CD4-positive, alpha-beta T cell treated with Interleukin-15 for 4 hours (primary cell): ENCODE measurements around the gene ADAM17.

ENCODE experiments used
- DNase-seq: peaks from one replicate; pipeline ENCODE4 v3.0.0-alpha.2; 2020; ENCODE audit warnings: low spot score

The ADAM17 gene

DNA sequence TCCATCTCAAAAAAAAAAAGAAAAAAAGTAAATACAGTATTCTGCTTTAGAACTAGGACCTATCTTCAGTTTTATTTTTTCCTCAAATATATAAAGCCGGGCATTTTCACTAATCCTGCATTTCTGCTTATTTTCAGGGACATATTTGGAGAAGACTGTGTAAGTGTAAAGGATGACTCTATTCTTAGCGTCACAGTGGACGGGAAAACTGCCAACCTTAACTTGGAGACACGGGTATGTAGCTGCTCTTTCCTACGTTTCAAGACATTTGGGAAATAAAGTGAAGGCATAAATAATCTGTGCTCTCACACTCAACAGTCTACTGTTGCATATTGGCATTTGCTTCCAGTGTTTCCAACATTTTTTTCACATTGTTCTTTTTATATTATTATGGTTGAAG is 84.4 kb downstream of the ADAM17 start:
- no peak for DNase-seq

DNA sequence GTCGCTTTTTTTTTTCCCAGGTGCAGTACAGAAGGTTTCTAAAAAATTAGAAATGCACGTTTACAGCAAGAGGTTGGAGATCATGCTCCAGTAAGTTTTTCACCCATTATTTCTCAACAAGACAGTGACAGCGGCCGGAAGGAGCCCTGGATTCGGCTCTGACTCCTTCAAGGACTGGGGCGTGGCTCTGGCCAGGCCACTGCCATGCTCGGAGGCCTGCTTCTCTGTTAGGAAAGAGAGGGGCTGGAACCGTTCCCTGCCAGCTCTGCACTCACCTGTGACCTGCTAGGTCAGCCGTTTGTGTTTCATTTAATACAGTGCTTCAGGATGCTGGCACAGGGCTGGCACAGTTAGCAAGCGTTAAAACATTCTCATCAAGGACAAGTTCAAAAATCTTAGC is 87.9 kb downstream of the ADAM17 start:
- no peak for DNase-seq

DNA sequence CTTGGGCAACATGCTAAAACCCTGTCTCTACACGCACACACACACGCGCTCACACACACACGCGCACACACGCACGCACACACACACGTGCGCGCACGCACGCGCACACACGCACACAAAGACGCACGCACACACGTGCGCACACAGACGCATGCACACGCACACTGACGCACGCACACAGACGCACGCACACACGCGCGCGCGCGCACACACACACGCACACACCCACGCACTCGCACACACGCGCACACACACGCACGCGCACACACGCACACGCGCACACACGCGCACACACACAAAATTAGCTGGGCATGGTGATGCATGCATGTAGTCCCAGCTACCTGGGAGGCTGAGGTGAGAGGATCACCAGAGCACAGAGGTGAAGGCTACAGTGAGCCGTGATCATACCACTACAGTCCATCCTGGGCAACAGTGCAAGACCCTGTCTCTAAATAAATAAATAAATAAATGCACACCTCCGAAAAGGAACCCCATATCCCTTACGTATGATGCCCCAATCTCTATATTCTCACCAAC is 89.4 kb downstream of the ADAM17 start:
- DNase-seq, result no peak

DNA sequence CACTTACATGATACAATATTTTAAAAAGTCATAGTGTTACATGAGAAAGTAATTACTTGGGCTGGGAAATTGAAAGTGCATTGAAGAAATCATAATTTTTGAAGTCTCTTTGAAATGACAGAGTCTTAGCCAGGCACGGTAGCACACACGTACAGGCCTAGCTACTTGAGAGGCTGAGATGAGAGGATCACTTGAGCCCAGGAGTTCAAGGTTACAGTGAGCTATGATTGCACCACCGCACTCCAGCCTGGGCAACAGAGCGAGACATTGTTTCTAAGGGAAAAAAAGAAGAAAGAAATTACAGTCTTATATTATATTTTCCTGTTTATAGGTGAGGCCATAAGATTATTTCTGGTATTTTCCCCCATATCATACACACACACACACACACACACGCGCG is 90.5 kb downstream of the ADAM17 start:
- DNase-seq, result no peak

DNA sequence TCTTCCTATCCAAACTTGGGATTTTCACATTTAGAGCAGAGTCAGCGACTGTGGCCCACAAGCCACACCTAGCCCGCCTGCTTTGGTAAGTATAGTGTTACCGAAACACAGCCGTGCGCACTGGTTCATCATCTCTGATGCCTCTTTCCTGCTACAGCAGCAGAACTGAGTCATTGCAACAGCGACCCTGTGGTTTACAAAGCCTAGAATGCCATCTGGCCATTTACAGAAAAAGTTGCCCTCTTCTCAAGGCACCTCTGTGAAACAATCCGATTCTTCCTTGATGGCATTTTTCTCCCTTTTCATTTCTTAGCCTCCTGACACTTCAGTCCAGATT is 92.0 kb downstream of the ADAM17 start:
- DNase-seq, result no peak

DNA sequence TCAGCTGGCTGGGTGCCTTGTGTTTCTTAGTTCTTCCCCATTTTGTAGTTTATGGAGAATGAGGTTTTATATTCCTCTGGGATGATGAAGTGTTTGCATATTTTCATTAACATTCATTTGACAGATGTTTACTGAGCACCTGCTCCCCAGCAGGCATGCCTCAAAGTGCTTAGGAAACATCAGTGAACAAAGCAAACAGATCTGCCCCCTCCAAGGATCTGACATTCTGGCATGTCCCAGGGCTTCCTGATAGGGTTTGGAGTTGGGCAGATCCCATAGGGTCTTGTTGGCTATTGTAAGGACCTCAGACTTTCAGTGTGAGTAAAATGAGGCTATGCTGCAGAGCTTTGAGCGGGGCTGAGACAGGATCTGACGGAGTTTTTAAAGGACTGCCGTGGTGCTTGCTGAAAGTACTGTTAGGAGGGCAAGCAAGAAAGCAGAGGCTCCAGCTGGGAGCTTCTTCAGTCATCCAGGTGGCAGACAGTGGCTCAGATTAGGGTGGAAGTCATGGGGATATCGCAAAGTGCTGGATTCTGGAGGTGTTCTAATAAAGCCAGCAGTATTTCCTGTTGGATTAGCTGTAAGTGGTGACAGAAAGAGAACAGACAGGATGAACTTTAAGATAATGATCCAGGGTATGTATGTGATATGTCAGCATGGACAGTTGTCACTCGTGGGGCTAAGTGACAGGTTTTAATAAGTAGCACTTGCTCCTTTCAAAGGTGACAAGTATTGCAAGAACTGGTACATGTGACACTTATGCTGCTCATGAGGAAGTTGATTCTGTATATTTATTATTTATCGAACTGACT is 92.5 kb downstream of the ADAM17 start:
- no peak for DNase-seq

DNA sequence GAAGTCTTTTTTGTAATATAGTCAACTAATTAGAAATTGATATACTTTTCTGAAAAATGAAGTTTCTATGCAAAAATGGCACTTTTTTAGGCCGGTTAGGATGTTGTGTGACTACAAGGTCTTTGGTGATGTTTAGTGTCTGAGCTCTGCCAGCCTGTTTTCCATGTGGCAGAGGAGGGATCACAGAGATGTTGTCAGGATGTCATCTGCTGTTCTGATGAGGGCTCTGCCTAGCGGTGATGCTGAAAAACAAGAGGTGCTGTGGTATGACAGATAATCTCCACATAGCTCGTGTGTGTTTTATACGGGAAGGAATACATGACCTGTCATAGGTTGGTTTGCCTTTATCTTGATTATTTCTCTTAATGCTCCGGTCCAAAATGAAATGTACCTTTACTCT is 93.3 kb downstream of the ADAM17 start:
- DNase-seq, result no peak

DNA sequence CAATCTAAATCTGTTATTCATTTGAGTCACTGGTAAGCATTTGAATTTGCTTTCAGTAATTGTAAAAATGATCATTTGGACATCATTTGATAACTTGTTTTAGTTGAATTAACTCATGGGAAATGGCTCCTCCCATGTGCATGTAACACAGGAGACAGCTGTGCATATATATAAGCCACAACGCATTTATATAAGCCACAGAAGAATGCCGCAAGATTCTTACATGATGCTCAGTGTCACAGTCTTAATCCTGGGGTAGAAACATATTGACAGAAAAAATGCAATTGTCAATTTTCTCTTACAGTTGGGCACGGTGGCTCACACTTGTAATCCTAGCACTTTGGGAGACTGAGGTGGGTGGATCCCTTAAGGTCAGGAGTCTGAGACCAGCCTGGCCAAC is 94.6 kb downstream of the ADAM17 start:
- DNase-seq, result no peak

DNA sequence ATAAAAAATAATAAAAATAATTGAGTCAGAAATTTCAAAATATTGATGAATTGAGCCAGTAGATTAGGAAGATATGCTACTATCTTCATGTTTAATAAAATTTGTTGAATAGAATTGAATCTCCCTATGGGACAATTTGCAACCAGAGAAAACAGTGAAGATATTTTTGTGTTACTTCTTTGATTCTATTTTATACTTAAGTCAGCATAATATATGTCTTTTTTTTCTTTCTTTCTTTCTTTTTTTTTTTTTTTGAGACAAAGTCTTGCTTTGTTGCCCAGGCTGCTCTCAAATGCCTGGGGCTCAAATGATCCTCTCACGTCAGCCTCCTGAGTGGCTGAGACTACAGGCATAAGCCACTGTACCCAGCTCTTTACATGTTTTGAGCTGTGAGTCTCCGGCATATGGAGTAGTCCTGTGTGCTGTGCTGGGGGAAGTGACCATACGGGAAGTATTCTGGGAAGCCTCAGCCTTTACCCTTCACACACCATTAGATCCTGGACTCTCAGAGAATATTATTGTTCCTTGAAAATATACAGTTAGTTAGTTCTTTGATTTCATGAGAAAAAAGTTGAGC is 95.1 kb downstream of the ADAM17 start:
- DNase-seq, result no peak

DNA sequence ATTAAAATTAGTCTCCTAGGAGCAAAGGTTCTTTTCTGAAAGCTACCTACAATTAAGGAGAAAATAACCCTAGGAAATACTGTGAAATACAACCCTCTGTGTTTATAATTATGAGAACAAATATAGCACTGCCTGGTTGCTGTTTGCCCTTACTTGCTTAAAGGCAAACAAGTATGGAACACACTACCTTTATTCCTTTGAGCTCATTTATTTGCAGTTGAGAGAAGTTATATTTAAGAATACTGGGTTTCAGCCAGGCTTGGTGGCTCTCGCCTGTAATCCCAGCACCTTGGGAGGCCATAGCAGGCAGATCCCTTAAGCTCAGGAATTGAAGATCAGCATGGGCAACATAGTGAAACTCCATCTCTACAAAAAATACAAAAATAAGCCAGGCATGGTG is 104.4 kb downstream of the ADAM17 start:
- DNase-seq, result no peak

DNA sequence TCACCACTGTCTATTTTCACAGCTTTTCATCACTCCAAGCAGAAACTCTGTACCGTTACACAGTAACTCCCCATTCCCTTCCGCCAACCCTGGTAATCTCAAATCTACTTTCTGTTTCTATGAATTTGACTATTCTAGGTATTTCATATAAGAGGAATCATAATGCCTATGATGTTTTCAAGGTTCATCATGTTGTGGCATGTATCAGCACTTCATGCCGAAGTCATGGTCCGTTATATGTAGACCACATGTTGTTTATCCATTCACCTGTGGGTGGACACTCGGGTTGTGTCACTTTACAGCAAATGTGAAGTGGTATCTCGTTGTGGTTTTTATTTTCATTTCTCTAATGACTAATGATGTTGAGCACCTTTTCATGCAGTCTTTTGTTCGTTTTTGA is 110.5 kb downstream of the ADAM17 start:
- DNase-seq, result no peak

DNA sequence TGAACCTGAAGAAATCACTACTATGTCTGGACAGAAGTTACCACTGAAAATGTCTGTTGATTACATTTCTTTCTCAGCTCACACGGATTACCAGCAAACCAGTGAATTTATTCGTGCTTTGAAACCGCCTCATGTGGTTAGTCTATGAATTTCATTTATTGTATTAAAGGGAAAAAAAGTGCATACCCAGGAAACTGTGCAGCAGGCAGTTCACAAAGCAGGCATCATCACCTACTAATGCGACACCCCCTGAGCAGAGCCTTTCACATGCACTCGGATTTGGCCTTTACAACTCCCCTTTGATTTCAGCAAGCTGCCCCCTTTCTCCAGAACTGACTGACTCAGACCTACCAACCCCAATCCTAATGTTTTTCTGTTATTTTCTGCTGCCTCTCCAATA is 112.1 kb downstream of the ADAM17 start:
- DNase-seq, result no peak

DNA sequence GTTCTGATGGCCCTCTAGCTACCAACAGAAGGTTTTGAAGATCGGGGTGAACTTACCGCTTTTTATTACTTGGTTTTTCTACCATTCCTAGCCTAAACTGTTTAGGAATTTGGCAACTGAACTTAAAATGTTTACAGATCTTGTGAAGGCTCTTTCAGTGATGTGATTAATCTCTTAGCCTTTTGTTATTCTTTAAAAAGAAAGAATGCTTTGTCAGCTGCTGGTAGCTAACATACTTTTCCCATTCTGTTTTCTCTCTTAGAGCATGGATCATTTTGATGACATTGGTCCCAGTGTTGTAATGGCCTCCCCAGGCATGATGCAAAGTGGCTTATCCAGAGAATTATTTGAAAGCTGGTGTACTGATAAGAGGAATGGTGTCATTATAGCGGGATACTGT is 114.1 kb downstream of the ADAM17 start:
- DNase-seq, result no peak

DNA sequence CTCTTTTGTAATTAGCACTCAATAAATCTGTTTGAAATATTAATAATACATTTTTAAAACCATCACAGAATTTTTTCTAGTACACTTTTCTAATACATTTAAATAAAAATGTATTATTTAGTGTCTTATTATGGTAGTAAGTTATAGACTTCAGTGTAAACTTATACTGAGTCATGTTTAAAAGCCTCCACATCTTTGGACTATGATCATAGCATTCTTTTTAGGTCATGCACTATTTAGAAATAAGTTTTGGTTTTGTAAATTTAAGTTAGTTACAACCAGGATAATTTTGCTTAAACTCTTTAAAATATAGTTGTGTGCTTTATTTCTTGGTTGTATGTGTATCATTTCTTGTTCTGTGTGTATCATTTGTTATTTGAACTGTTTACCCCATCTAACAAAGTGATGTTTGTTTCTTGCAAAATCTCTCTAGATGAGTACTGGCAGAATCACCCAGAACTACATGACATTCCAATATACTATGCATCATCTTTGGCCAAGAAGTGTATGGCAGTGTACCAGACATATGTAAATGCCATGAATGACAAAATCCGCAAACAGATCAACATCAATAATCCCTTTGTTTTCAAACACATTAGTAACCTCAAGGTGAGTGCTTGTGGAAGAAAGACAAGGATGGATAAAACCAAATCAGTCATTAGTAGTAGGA is 115.4 kb downstream of the ADAM17 start:
- DNase-seq, result no peak

DNA sequence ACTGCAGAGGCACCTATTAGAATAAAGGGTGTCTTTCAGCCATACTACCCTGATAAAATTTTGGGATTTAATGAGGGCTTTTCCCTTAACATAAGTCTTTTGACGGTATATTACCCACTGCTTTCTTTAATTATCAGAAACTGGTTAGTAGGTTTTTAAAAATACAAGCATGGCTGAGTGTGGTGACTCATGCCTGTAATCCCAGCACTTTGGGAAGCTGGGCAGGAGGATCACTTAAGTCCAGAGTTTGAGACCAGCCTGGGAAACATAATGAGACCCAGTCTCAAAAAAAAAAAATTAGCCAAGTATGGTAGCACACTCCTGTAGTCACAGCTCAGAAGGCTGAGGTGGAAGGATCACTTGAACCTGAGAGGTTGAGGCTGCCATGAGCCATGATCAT is 116.1 kb downstream of the ADAM17 start:
- no peak for DNase-seq
